H9 (cell line): ENCODE measurements around the gene DHX30. TPM values are rescaled to one million over a fixed set of nuclear protein-coding genes. Genes with fewer than 3 reads are reported as not detected.

ENCODE experiments used
- DNase-seq: peaks from one replicate; pipeline ENCODE4 v3.0.0-alpha.2; 2017
- H2AFZ ChIP-seq: one replicate; pipeline ENCODE4 v1.6.1; 2013; ENCODE audit warnings: mild to moderate bottlenecking, low read length, control low read depth, moderate library complexity
- H2AK5ac ChIP-seq: 2 replicates; pipeline ENCODE4 v1.6.1; 2013; ENCODE audit warnings: low read length, control low read depth, mixed read lengths; ENCODE audit not compliant: insufficient read length
- H2BK120ac ChIP-seq: one replicate; pipeline ENCODE4 v1.6.1; 2013; ENCODE audit warnings: low read depth, mild to moderate bottlenecking, low read length, control low read depth, inconsistent platforms; ENCODE audit not compliant: poor library complexity, severe bottlenecking
- H2BK12ac ChIP-seq: 2 replicates; pipeline ENCODE4 v1.6.1; 2013; ENCODE audit warnings: low read length, control low read depth, mixed read lengths, low read depth; ENCODE audit not compliant: insufficient read length
- H2BK15ac ChIP-seq: 2 replicates; pipeline ENCODE4 v1.6.1; 2013; ENCODE audit warnings: low read depth, low read length, control low read depth
- H2BK20ac ChIP-seq: one replicate; pipeline ENCODE4 v1.6.1; 2013; ENCODE audit warnings: low read depth, mild to moderate bottlenecking, low read length, control low read depth, inconsistent platforms; ENCODE audit not compliant: poor library complexity, severe bottlenecking
- H2BK5ac ChIP-seq: 2 replicates; pipeline ENCODE4 v1.6.1; 2013; ENCODE audit warnings: low read length, control low read depth, mixed read lengths; ENCODE audit not compliant: insufficient read length
- H3K14ac ChIP-seq: 2 replicates; pipeline ENCODE4 v1.6.1; 2013; ENCODE audit warnings: low read length, control low read depth; ENCODE audit not compliant: insufficient read depth
- H3K18ac ChIP-seq: 2 replicates; pipeline ENCODE4 v1.6.1; 2013; ENCODE audit warnings: low read depth, mild to moderate bottlenecking, mixed read lengths, low read length, control low read depth; ENCODE audit not compliant: insufficient read length
- H3K23ac ChIP-seq: 2 replicates; pipeline ENCODE4 v1.6.1; 2013; ENCODE audit warnings: low read length, control low read depth, mixed read lengths, low read depth; ENCODE audit not compliant: insufficient read length
- H3K23me2 ChIP-seq: 2 replicates; pipeline ENCODE4 v1.6.1; 2013; ENCODE audit warnings: low read depth, mild to moderate bottlenecking, mixed read lengths, low read length, control low read depth; ENCODE audit not compliant: insufficient read length, poor library complexity, severe bottlenecking
- H3K27ac ChIP-seq: 2 replicates; pipeline ENCODE4 v1.5.1; 2013; ENCODE audit warnings: low read length, control low read depth, mixed read lengths, low read depth; ENCODE audit not compliant: insufficient read length
- H3K27me3 ChIP-seq: 2 replicates; pipeline ENCODE4 v1.6.1; 2013; ENCODE audit warnings: low read length, control low read depth, inconsistent platforms; ENCODE audit not compliant: insufficient read depth
- H3K4ac ChIP-seq: 2 replicates; pipeline ENCODE4 v1.6.1; 2013; ENCODE audit warnings: low read depth, mild to moderate bottlenecking, control low read depth, inconsistent platforms, low read length, moderate library complexity
- H3K4me1 ChIP-seq: 2 replicates; pipeline ENCODE4 v1.6.1; 2013; ENCODE audit warnings: low read length, control low read depth, inconsistent platforms; ENCODE audit not compliant: insufficient read depth
- H3K4me2 ChIP-seq: 2 replicates; pipeline ENCODE4 v1.6.1; 2013; ENCODE audit warnings: low read length, control low read depth, mixed read lengths; ENCODE audit not compliant: insufficient read length, insufficient read depth
- H3K56ac ChIP-seq: 2 replicates; pipeline ENCODE4 v1.6.1; 2013; ENCODE audit warnings: low read depth, mild to moderate bottlenecking, mixed read lengths, low read length, control low read depth; ENCODE audit not compliant: insufficient read length
- H3K79me1 ChIP-seq: 2 replicates; pipeline ENCODE4 v1.6.1; 2013; ENCODE audit warnings: low read depth, mild to moderate bottlenecking, moderate library complexity, low read length, control low read depth, inconsistent platforms; ENCODE audit not compliant: insufficient read depth, poor library complexity, severe bottlenecking
- H3K79me2 ChIP-seq: 2 replicates; pipeline ENCODE4 v1.6.1; 2013; ENCODE audit warnings: low read length, control low read depth, inconsistent platforms; ENCODE audit not compliant: insufficient read depth
- H3K9ac ChIP-seq: 2 replicates; pipeline ENCODE4 v1.6.1; 2013; ENCODE audit warnings: low read length, control low read depth, mixed read lengths; ENCODE audit not compliant: insufficient read length; ENCODE audit errors: extremely low read depth
- H3K9me3 ChIP-seq: one replicate; pipeline ENCODE4 v1.6.1; 2013; ENCODE audit warnings: low read depth, low read length, inconsistent platforms; ENCODE audit not compliant: control insufficient read depth
- H3T11ph ChIP-seq: one replicate; pipeline ENCODE4 v1.6.1; 2013; ENCODE audit warnings: mild to moderate bottlenecking, low read length, control low read depth, inconsistent platforms
- H4K20me1 ChIP-seq: one replicate; pipeline ENCODE4 v1.6.1; 2013; ENCODE audit not compliant: control insufficient read depth, insufficient read length, insufficient read depth
- H4K5ac ChIP-seq: 2 replicates; pipeline ENCODE4 v1.6.1; 2013; ENCODE audit warnings: low read depth, mild to moderate bottlenecking, mixed read lengths, low read length, control low read depth; ENCODE audit not compliant: insufficient read length
- H4K8ac ChIP-seq: replicated peaks from 2 replicates; pipeline ENCODE4 v1.6.1; 2013; ENCODE audit warnings: low read length, control low read depth, mixed read lengths, low read depth; ENCODE audit not compliant: insufficient read length
- H4K91ac ChIP-seq: 2 replicates; pipeline ENCODE4 v1.6.1; 2013; ENCODE audit warnings: low read depth, mild to moderate bottlenecking, moderate library complexity, mixed read lengths, low read length, control low read depth; ENCODE audit not compliant: insufficient read length
- H3K27ac Mint-ChIP-seq, 3 experiments: 2 replicates in 2 of 3; 3 replicates in 1 of 3; pipeline ENCODE4 v1.8.0; 2020 to 2021; ENCODE audit warnings: mixed read lengths in 3 of 3, mild to moderate bottlenecking in 1 of 3, moderate library complexity in 1 of 3
- H3K27me3 Mint-ChIP-seq: 2 replicates; pipeline ENCODE4 v1.8.0; 2021; ENCODE audit warnings: low read depth, mild to moderate bottlenecking, moderate library complexity, mixed read lengths
- H3K36me3 Mint-ChIP-seq, 3 experiments: 2 replicates in 2 of 3; 3 replicates in 1 of 3; pipeline ENCODE4 v1.8.0; 2020 to 2021; ENCODE audit warnings: low read depth in 3 of 3, mixed read lengths in 3 of 3; ENCODE audit not compliant: insufficient read depth in 1 of 3
- H3K4me1 Mint-ChIP-seq, 2 experiments: 2 replicates each; pipeline ENCODE4 v1.8.0; 2020; ENCODE audit warnings: mixed read lengths in 2 of 2
- H3K4me3 Mint-ChIP-seq, 2 experiments: 2 replicates in 1 of 2; 3 replicates in 1 of 2; pipeline ENCODE4 v1.8.0; 2020 to 2021; ENCODE audit warnings: mild to moderate bottlenecking in 2 of 2, mixed read lengths in 2 of 2, moderate library complexity in 1 of 2
- H3K9me3 Mint-ChIP-seq, 2 experiments: 2 replicates in 1 of 2; 3 replicates in 1 of 2; pipeline ENCODE4 v1.8.0; 2020; ENCODE audit warnings: mild to moderate bottlenecking in 2 of 2, mixed read lengths in 2 of 2, moderate library complexity in 1 of 2
- CTCF ChIP-seq: fragments of 200-600 bp; sonication (generic); conservative IDR thresholded peaks from 3 replicates; pipeline ENCODE4 v1.8.0; 2021; ENCODE audit warnings: antibody characterized with exemption, mild to moderate bottlenecking
- WGBS: extraction: QIAGEN DNeasy Blood & Tissue Kit; methylation state at CpG from one replicate; pipeline ENCODE4 v1.1.7; 2013; ENCODE audit warnings: missing lambda C conversion rate, low lambda C conversion rate, mixed read lengths; ENCODE audit not compliant: insufficient read length; ENCODE audit errors: extremely low coverage; 5-methylcytosine and 5-hydroxymethylcytosine counted together
- total RNA-seq: library from RNA; stranded (reverse); gene quantifications from 2 replicates; pipeline ENCODE4 v1.2.1, GENCODE V29; 2021

The DHX30 gene
- total RNA-seq, 1 experiment from 2014 or later: 107 TPM

- H4K5ac ChIP-seq: no peak overlapping the region
- no peak overlapping the region for H4K91ac ChIP-seq
- no peak overlapping the region for H3T11ph ChIP-seq
- no peaks in the 10 kb centered on the region for H3K23me2 ChIP-seq
- no peaks in the 10 kb centered on the region for H3K79me1 ChIP-seq
- TF ChIP-seq CTCF: peak; percentile 58
- H2BK15ac ChIP-seq: no peak overlapping the region
- WGBS: no CpG with 5 or more reads among the region's 35 CpGs
- no peak for DNase-seq
- no peak overlapping the region for H2AFZ ChIP-seq
- no peak overlapping the region for H3K9ac ChIP-seq
- no peak overlapping the region for H2BK12ac ChIP-seq
- Mint-ChIP-seq H3K27ac (peak overlapping the region in 1 of 3 experiments; percentile 93; a peak in 3 of 7 replicates), H3K4me1 (0 out of 4 replicates have a peak, but pooled peaks cover 0 to 3% of the 10 kb centered on the region in 2 experiments), H3K36me3 (peaks cover 40 to 86% (median 77%) of the 10 kb centered on the region in 3 experiments), H3K27me3 (no peaks in the 10 kb centered on the region), H3K4me3 (no peak overlapping the region), H3K9me3 (no peaks in the 10 kb centered on the region)
- H2BK120ac ChIP-seq: no peak overlapping the region
- H3K27ac ChIP-seq: no peak overlapping the region
- H3K4me2 ChIP-seq: no peak overlapping the region
- no peak overlapping the region for H4K8ac ChIP-seq
- H3K14ac ChIP-seq: no peak overlapping the region
- no peak overlapping the region for H3K4ac ChIP-seq
- no peaks in the 10 kb centered on the region for H3K4me1 ChIP-seq
- H3K56ac ChIP-seq: no peak overlapping the region
- no peaks in the 10 kb centered on the region for H3K79me2 ChIP-seq
- no peak overlapping the region for H3K18ac ChIP-seq
- H3K27me3 ChIP-seq: no peaks in the 10 kb centered on the region
- H2BK5ac ChIP-seq: no peak overlapping the region
- H3K23ac ChIP-seq: no peak overlapping the region
- no peak overlapping the region for H2AK5ac ChIP-seq
- H3K9me3 ChIP-seq: no peaks in the 10 kb centered on the region
- H4K20me1 ChIP-seq: no peaks in the 10 kb centered on the region
- no peak overlapping the region for H2BK20ac ChIP-seq
These were observed 47.0 kb downstream of the DHX30 start for GRCh38 chr3:47849699-47850563.
